SK-N-SH (cell line): ENCODE measurements around the gene PFKP. TPM values are rescaled to one million over a fixed set of nuclear protein-coding genes. Genes with fewer than 3 reads are reported as not detected.

ENCODE experiments used
- CHD2 ChIP-seq: fragments of 150-350 bp; IDR thresholded peaks from 2 replicates; pipeline ENCODE4 v1.6.1; 2018; ENCODE audit warnings: low read length; ENCODE audit not compliant: partially characterized antibody
- CTCF ChIP-seq: fragments of 200-600 bp; sonication (generic); IDR thresholded peaks from 2 replicates; pipeline ENCODE4 v1.6.1; 2017; ENCODE audit warnings: antibody characterized with exemption, mild to moderate bottlenecking, moderate library complexity
- ELF1 ChIP-seq: IDR thresholded peaks from 2 replicates; pipeline ENCODE4 v1.4.0; 2012
- EZH2phosphoT487 ChIP-seq: fragments of 200-600 bp; sonication (generic); IDR thresholded peaks from 2 replicates; pipeline ENCODE4 v1.6.1; 2017; ENCODE audit warnings: low read depth, mixed run types, mild to moderate bottlenecking, antibody characterized with exemption, moderate library complexity, borderline replicate concordance
- FOSL2 ChIP-seq: IDR thresholded peaks from 2 replicates; pipeline ENCODE4 v1.4.0; 2012; ENCODE audit warnings: low read depth, mild to moderate bottlenecking, moderate library complexity, borderline replicate concordance
- FOXJ3 ChIP-seq: sonication (generic); formaldehyde crosslinking; IDR thresholded peaks from 2 replicates; pipeline ENCODE4 v1.5.1; 2020; ENCODE audit warnings: mild to moderate bottlenecking, missing genetic modification reagents
- FOXM1 ChIP-seq: IDR thresholded peaks from 2 replicates; pipeline ENCODE4 v1.4.0; 2012; ENCODE audit warnings: low read depth, mild to moderate bottlenecking
- GABPA ChIP-seq: IDR thresholded peaks from 2 replicates; pipeline ENCODE4 v1.4.0; 2012; ENCODE audit warnings: low read depth, mild to moderate bottlenecking
- GATA2 ChIP-seq: sonication (generic); formaldehyde crosslinking; IDR thresholded peaks from 2 replicates; pipeline ENCODE4 v1.5.0; 2020; ENCODE audit warnings: mild to moderate bottlenecking, missing genetic modification reagents
- IRF3 ChIP-seq: fragments of 150-350 bp; IDR thresholded peaks from 2 replicates; pipeline ENCODE4 v1.6.1; 2016; ENCODE audit warnings: mild to moderate bottlenecking, low read depth, low read length
- JUND ChIP-seq: IDR thresholded peaks from 2 replicates; pipeline ENCODE4 v1.4.0; 2012
- MAX ChIP-seq: IDR thresholded peaks from 2 replicates; pipeline ENCODE4 v1.4.0; 2012; ENCODE audit warnings: low read depth
- MEF2A ChIP-seq: IDR thresholded peaks from 2 replicates; pipeline ENCODE4 v1.4.0; 2012; ENCODE audit warnings: low read depth, borderline replicate concordance
- NFIC ChIP-seq: IDR thresholded peaks from 2 replicates; pipeline ENCODE4 v1.4.0; 2012; ENCODE audit warnings: borderline replicate concordance
- NRF1 ChIP-seq: IDR thresholded peaks from 2 replicates; pipeline ENCODE4 v1.6.1; 2012; ENCODE audit warnings: low read depth, mild to moderate bottlenecking, low read length
- POLR2AphosphoS5 ChIP-seq: IDR thresholded peaks from 2 replicates; pipeline ENCODE4 v1.6.1; 2012; ENCODE audit warnings: low read depth, low read length
- RAD21 ChIP-seq: IDR thresholded peaks from 2 replicates; pipeline ENCODE4 v1.6.1; 2012; ENCODE audit warnings: mild to moderate bottlenecking, low read length
- RFX5 ChIP-seq: IDR thresholded peaks from 2 replicates; pipeline ENCODE4 v1.6.1; 2012; ENCODE audit warnings: mild to moderate bottlenecking, improper control_type of control experiment, low read length
- RXRA ChIP-seq: IDR thresholded peaks from 2 replicates; pipeline ENCODE4 v1.4.0; 2012; ENCODE audit warnings: low read depth, mild to moderate bottlenecking, borderline replicate concordance
- SIN3A ChIP-seq: IDR thresholded peaks from 2 replicates; pipeline ENCODE4 v1.6.1; 2012; ENCODE audit warnings: low read depth, mild to moderate bottlenecking, low read length, moderate library complexity, borderline replicate concordance
- SMC3 ChIP-seq: IDR thresholded peaks from 2 replicates; pipeline ENCODE4 v1.6.1; 2012; ENCODE audit warnings: low read depth, low read length, improper control_type of control experiment
- TAF1 ChIP-seq: IDR thresholded peaks from 2 replicates; pipeline ENCODE4 v1.6.1; 2012; ENCODE audit warnings: low read depth, mild to moderate bottlenecking, low read length, moderate library complexity, borderline replicate concordance
- TCF12 ChIP-seq: IDR thresholded peaks from 2 replicates; pipeline ENCODE4 v1.4.0; 2012
- TEAD4 ChIP-seq: IDR thresholded peaks from 2 replicates; pipeline ENCODE4 v1.4.0; 2012; ENCODE audit warnings: mild to moderate bottlenecking, borderline replicate concordance; ENCODE audit not compliant: insufficient read depth
- YY1 ChIP-seq: IDR thresholded peaks from 2 replicates; pipeline ENCODE4 v1.4.0; 2012; ENCODE audit warnings: low read depth, mild to moderate bottlenecking
- polyA plus RNA-seq, 3 experiments: library from polyadenylated mRNA; depleted of rRNA; stranded (reverse); fragments of >200 nt; gene quantifications; 2 replicates each; pipeline ENCODE4 v1.2.3, GENCODE V29; 2012
- TF ChIP-seq, protein P1 (sequence below): IDR thresholded peaks from 2 replicates; pipeline ENCODE4 v1.4.0; 2012; ENCODE audit warnings: low read depth, borderline replicate concordance
- TF ChIP-seq, protein P2 (sequence below): fragments of 150-350 bp; IDR thresholded peaks from 2 replicates; pipeline ENCODE4 v1.6.1; 2017; ENCODE audit warnings: antibody characterized with exemption, low read length, low read depth, borderline replicate concordance

The PFKP gene
- polyA plus RNA-seq, 1 of the 3 experiments (the other 2 are of a cell fraction): 175 TPM

DNA sequence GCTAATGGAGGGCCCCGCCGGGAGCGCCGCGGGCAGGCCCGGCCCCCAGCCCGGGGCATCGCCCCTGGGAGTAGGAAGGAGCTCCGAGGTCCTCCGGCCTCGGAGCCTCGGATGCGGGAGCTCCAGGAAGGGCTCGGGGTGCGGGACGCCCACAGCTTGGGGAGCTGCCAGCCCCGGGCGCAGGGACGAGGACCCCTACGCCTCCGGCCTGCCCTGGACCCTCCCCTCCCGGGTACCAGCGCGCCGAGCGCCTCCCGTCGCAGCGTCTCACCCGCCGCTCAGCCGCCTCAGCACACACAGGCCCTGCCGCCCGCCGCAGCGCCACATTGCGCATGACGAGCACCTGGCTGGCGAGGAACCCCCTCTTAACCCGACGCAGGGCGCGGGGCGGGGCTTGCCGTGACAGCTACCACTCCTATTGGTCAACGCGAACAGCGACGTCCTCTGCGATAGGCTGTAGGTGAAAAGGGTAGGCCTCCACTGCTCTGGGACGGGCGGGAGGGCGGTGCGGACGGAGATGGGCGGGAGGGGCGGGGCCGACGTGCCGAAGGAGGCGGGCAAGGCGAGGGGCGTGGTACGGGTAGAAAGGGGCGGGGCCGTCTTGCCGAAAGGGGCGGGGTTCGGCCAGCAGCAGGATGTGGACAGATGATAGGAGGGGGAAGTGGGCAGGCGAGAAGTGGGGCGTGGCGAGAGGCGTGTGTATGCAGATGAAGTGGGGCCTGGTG, 105.3 kb downstream of the PFKP start, which contains the start of gene PITRM1 (continued):
- TF ChIP-seq CTCF: no peak
- no peak for TF ChIP-seq RAD21
- no peak for TF ChIP-seq FOXM1
- TF ChIP-seq, protein P1, sequence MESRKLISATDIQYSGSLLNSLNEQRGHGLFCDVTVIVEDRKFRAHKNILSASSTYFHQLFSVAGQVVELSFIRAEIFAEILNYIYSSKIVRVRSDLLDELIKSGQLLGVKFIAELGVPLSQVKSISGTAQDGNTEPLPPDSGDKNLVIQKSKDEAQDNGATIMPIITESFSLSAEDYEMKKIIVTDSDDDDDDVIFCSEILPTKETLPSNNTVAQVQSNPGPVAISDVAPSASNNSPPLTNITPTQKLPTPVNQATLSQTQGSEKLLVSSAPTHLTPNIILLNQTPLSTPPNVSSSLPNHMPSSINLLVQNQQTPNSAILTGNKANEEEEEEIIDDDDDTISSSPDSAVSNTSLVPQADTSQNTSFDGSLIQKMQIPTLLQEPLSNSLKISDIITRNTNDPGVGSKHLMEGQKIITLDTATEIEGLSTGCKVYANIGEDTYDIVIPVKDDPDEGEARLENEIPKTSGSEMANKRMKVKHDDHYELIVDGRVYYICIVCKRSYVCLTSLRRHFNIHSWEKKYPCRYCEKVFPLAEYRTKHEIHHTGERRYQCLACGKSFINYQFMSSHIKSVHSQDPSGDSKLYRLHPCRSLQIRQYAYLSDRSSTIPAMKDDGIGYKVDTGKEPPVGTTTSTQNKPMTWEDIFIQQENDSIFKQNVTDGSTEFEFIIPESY: no peak
- TF ChIP-seq POLR2AphosphoS5: peak; percentile 99
- TF ChIP-seq SMC3: no peak
- TF ChIP-seq GATA2: no peak
- peak; percentile 48 for TF ChIP-seq IRF3
- TF ChIP-seq GABPA: no peak
- no peak; the same call in 1 of the 2 replicates for TF ChIP-seq YY1
- TF ChIP-seq NFIC: no peak
- peak; percentile 90 for TF ChIP-seq MAX
- TF ChIP-seq SIN3A: peak; percentile 90
- TF ChIP-seq CHD2: peak; percentile 56
- TF ChIP-seq, protein P2, sequence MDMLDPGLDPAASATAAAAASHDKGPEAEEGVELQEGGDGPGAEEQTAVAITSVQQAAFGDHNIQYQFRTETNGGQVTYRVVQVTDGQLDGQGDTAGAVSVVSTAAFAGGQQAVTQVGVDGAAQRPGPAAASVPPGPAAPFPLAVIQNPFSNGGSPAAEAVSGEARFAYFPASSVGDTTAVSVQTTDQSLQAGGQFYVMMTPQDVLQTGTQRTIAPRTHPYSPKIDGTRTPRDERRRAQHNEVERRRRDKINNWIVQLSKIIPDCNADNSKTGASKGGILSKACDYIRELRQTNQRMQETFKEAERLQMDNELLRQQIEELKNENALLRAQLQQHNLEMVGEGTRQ: no peak
- no peak for TF ChIP-seq MEF2A
- no peak for TF ChIP-seq TEAD4
- TF ChIP-seq FOXJ3: no peak
- no peak for TF ChIP-seq RXRA
- TF ChIP-seq TCF12: no peak
- TF ChIP-seq TAF1: peak; percentile 64; the same call in 1 of the 2 replicates
- no peak for TF ChIP-seq FOSL2
- no peak for TF ChIP-seq ELF1
- TF ChIP-seq JUND: no peak
- TF ChIP-seq RFX5: peak; percentile 64
- TF ChIP-seq EZH2phosphoT487: no peak
- TF ChIP-seq NRF1: peak; percentile 72
